Right ventricle myocardium inferior (tissue), 1 donor: ENCODE measurements around the gene ANKFY1. TPM values are rescaled to one million over a fixed set of nuclear protein-coding genes. Genes with fewer than 3 reads are reported as not detected.
"Not testable (repeated sequence)": the region's sequence is repeated elsewhere in the genome, so short reads cannot be mapped to it uniquely, and the experiment has no call there.

ENCODE experiments used
- ATAC-seq: fragments of 200-7000 bp; cut with Tn5 transposase; one replicate; pipeline ENCODE4 v1.9.1; 2020; ENCODE audit warnings: mild to moderate bottlenecking, moderate library complexity
- DNase-seq: peaks from one replicate; pipeline ENCODE4 v3.0.0; 2021; ENCODE audit errors: missing footprints
- intact Hi-C: fragments of 100-400 bp; cut with DNase I; formaldehyde crosslinking; loops from one replicate; pipeline ENCODE4 v1.11.0; 2022
- total RNA-seq: library from RNA; stranded (reverse); fragmentation: NEBNext Ultra II Directional; extraction: Animal tissue kit (Norgen Biotek cat#: 25700); gene quantifications from one replicate; pipeline ENCODE4 v1.2.1, GENCODE V29; 2021
- donor health status: DM: no; HTN: yes; CAD: no; lungs with severe emphysema.

Gene ANKFY1
- total RNA-seq, 1 donor from 2014 or later: 23.3 TPM

DNA sequence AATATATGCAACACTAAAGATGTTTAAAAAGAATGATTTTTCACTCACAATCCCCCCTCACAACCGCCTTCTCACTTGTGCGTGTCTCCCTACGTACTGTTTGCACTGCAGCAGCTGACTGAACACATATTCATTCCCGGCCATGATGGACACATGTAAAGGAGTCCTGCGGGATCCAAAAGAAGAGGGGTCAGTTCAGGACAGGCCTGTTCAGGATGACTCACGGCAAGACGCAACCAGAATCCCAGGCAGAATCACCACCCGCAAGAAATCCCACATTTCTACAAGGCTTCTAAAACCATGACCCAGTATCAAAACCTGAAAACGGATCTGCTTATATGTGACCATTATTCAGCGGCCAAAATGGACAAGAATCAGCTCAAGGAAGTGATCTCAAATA, 68.5 kb downstream of the ANKFY1 start:
- ATAC-seq: no peak
- DNase-seq: no peak
- intact Hi-C loops: no loop called here

DNA sequence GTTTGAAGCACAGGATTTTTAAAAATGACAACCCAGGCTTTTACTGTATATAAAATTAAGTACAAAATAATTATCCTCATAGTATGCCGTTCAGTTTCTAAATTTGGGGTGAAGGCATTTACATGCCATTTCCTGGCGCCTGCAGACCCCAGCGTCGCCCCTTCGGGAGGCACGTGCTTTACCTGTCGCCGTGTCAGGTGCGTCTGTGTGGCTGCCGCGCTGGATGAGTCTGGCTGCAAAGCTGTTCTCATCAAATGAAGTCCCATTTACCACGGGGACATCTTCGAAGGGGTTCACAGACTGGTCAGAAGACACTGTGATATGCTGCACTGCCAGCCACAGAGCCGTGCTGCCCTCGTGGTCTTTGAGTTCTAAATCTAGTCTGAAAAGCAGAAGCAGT, 69.0 kb downstream of the ANKFY1 start:
- ATAC-seq (no peak), DNase-seq (no peak)
- intact Hi-C loops: no loop called here

DNA sequence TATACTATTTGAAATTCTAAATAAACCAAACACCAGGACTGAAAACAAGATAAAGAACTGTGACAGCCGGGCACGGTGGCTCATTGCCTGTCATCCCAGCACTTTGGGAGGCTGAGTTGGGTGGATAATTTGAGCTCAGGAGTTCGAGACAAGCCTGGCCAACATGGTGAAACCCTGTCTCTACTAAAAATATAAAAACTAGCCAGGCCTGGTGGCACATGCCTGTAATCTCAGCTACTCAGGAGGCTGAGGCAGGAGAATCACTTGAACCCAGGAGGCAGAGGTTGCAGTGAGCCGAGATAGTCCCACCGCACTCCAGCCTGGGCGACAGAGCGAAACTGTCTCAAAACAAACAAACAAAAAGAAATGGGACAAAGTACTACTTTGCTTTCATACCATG, 73.0 kb downstream of the ANKFY1 start:
- intact Hi-C loops, ATAC-seq: not testable (repeated sequence)

GRCh38 chr17:4189280-4189679, 74.5 kb downstream of the ANKFY1 start:
- intact Hi-C loops: no loop called here
- DNase-seq (no peak), ATAC-seq (no peak)

More for the DNA sequence above, 73.0 kb downstream of the ANKFY1 start:
- DNase-seq: not testable (repeated sequence)

DNA sequence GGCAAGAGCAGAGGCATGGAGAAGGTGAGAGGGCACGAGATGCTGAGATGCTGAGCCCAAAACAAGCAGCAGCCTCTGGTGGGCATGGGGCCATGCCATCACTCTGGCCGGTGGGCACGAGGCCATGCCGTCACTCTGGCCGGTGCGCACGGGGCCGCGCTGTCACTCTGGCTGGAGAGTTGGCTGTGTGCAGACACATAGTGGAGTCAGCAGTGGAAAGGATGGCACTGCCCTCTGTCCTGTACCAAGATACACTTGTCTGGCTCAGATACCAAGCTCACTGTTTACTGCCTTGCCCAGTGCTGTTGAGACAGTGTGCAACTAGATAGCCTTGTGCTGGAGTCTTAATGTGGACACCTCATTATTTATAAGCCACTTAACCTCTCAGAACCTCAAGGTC, 75.7 kb downstream of the ANKFY1 start:
- no peak for DNase-seq
- ATAC-seq: no peak
- intact Hi-C loops: no loop called here

DNA sequence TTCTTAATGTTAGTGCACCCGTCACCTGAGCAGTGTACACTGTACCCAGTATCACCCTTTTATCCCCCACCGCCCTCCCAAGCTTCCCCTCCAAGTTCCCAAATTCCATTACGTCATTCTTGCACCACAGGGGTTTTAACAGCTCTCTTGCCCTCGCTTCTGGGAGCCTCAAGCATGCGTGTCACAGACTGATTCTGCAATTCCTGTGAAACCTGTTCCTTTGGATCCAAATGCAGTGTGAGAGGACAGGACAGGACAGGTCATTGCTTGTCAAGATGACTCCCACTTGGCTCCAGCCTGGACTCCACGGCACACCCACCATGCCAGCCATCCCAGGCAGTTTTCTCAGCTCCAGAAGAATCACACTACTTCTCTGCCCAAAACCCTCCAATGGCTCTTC, 76.7 kb downstream of the ANKFY1 start:
- no peak for DNase-seq
- peak; percentile 52 for ATAC-seq
- intact Hi-C loops: no loop called here

DNA sequence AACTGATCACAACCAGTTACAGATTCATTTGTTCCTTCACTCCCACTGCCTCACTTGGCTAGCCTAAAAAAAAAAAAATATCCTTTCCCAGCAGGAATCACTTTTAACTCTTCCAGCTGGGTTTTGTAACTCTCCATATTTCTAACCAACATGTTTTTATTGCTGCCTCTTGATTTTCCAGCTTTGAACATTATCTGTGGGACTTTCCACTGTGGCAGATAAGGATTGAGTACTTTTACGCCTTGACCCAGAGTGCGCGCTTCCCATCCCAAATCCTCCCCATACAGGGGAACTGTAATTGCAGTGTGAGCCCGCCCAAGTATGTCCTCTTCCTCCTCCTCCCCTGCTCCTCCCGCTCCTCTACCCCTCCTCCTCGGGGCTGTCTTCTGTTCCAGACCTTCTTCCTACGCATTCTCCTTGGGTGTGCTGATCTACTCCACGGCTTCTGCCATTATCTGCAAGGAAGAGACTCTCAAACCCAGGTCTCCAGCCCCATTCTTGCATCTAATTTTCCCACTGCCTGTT, 77.4 kb downstream of the ANKFY1 start:
- DNase-seq: no peak
- peak; percentile 74 for ATAC-seq
- intact Hi-C loops: no loop called here

GRCh38 chr17:4185656-4186055, 78.1 kb downstream of the ANKFY1 start:
- ATAC-seq: no peak
- intact Hi-C loops: no loop called here
- DNase-seq: no peak

DNA sequence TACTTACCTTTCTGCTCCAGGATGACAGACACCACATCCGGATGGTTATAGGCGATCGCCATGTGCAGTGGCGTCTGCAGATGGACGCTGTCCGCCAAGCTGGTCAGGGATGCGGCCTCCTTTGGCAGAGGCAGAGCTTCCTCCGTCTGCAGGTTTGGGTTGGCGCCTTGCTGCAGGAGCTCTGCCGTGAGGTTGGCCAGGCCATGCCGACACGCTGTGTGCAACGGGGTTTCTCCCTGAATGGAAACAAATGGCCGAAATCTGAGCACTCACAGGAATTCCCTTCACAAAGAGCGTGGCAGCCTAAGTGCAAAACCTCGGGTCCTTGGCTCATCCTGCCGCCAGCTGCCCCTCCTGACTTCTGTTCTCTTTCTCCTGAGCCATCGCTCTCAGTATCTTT, 79.0 kb downstream of the ANKFY1 start:
- DNase-seq: no peak

GRCh38 chr17:4182043-4182442, 81.7 kb downstream of the ANKFY1 start:
- ATAC-seq (no peak), DNase-seq (no peak)
- intact Hi-C loops: no loop called here

More for the DNA sequence above, 79.0 kb downstream of the ANKFY1 start:
- no peak for ATAC-seq
- intact Hi-C loops: no loop called here

- no peak for DNase-seq
- ATAC-seq: peak; percentile 88
- intact Hi-C loops: no loop called here
These were observed 83.0 kb downstream of the ANKFY1 start for GRCh38 chr17:4180791-4181190.

- ATAC-seq: no peak
- intact Hi-C loops: no loop called here
- no peak for DNase-seq
These were observed 84.7 kb downstream of the ANKFY1 start for GRCh38 chr17:4179071-4179470.

DNA sequence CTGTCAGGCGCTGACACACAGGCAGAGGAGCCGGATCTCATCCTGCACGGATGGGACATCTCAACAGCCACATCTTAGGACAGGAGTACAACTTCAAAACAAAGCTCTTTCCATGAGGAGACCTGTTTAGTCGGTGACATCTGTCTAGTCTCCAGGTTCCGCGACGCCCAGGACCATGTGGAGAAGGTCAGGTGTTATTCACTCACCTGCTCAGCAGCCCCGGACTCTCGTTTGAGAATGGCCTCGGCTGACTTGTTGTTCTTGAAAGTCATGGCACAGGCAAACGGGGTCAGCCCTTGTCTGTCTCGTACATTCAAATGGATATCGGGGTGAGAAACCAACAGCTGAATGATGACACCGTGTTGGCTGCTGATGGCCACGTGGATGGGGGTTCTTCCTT, 85.1 kb downstream of the ANKFY1 start:
- ATAC-seq (no peak), DNase-seq (no peak)
- intact Hi-C loops: no loop called here

- intact Hi-C loops: no loop called here
- no peak for ATAC-seq
- DNase-seq: no peak
These were observed 86.0 kb downstream of the ANKFY1 start for GRCh38 chr17:4177806-4178205.

DNA sequence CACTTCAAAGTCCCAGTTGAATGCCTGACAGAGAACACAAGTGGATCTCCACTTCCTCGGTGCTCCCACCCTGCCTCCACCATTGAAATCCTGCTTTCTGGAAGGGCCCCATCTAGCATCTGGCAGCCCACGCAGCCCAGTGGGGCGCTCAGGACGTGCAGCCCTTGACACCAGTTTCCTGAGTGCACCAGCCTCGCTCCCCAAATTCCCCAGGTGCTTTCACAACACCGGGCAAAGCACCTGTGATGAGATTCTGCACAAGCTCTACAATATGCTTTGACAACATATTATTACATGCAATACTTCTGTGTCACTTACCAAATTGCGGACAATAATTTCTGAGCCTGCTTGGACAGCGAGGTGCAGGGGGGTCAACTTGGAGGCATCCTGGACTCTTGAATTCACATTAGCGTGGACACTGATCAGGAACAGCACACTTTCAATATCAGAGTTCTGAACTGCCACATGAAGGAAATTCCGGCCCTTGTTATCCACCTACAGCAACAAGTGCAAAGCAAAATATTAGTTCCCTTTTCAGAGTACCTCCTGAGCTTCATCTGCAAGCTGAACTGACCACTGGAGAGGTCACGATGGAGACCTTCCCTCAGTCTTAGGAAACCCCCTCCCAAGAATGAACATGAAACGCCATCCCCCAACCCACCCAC, 86.8 kb downstream of the ANKFY1 start:
- no peak for DNase-seq
- no peak for ATAC-seq
- intact Hi-C loops: no loop called here

DNA sequence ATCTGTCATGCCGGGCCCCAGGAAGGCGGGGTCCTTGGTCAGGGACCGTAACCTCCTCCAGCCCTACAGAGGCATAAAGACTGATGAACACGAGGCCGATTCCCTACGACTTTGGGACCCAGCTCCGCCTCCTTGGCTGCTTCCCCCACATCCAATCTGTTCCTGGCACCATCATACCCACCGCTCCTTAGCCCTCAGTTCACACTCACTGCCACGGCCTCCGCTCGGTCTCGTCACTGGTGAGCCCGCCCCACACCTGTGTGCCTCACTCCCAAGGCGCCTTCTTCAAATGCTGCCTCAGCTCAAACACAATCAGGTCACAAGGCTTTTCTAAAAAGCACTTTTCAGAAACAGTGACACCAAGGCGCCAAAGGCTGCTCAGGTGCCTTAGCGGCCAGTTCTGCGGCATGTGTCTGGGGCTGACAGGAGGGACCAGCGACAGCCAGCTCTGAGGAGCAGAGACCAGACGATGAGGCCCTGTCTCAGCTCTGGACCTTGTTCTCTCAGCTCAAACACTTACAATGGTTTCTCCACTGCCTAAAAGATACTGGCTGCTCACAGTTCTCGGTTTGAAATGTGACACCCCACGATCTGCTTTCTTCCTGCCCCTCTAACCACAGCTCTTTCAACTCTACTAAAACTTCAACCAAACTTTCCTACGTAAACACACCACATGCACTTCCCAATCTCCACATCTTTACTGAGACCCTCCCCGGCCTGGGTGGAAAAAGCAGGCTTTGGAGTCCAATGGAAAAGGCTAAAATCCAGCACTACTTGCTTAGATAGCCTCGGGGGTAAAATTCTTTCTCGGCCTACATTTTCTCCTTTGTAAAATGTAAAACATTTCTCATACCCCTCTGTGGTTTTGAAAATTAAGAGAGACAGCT, 87.6 kb downstream of the ANKFY1 start:
- ATAC-seq (no peak), DNase-seq (no peak)
- intact Hi-C loops: no loop called here

DNA sequence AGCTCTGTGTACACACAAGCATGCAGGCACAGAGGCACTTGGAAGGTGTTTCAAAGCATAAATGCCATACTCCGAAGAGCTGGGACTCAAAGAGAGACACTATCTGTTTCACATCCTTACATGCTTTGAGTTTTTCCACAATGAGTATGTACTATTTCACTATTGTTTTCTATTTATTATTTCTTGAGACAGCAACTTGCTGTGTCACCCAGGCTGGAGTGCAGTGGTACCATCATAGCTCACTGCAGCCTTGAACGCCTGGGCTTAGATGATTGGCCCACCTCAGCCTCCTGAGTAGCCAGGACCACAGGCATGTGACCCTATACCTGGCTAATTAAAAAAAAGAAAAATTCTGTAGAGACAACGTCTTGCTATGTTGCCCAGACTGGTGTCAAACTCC, 89.2 kb downstream of the ANKFY1 start:
- DNase-seq (no peak), ATAC-seq (no peak)
- intact Hi-C loops: no loop called here

- DNase-seq: no peak
- ATAC-seq: no peak
- intact Hi-C loops: no loop called here
These were observed 90.0 kb downstream of the ANKFY1 start for GRCh38 chr17:4173781-4174180.

GRCh38 chr17:4172356-4172755, 91.4 kb downstream of the ANKFY1 start:
- intact Hi-C loops: no loop called here
- DNase-seq (no peak), ATAC-seq (no peak)

DNA sequence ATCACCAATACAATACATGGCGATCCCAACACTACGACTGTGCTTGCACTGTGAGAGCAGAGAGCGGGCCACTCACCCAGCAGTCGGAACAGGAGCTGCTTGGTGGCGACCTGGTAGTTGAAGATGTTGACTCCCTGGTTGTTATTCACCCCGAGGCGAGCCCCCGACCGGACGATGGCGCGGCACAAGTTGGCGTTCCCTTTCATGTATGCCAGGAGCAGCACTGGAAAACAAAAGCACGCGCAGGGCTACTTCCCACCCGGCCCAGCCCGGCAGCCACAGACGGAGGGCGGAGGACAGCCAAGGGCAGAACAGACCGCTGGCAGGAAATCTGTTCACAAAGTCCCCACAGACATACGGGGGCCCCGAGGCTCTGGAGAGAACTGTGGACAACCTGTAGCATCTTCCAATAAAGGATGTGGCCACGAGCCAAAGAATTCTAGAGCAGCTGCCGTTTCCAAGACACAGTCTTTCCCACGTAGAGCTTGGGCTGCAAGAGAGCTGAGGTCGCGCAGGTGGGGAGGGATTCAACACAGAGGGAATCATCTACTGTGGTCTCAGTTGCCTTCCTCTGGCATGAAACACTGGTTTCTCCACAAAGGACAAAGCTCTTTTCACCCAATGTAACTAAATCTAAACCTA, 93.0 kb downstream of the ANKFY1 start:
- intact Hi-C loops: no loop called here
- ATAC-seq (no peak), DNase-seq (no peak)
